ENCODE measurements around the gene TWIST1.

The TWIST1 gene

GRCh38 chr7:19091550-19092200 lies 25.8 kb downstream of the TWIST1 start:
- no peak for TF ChIP-seq CTCF (IDR thresholded peaks at IDR 0.05; ENCODE audit: low read depth, low read length)
- no peak for DNase-seq (ENCODE audit: extremely low read depth, low read depth)

GRCh38 chr7:19090526-19090925 lies 26.9 kb downstream of the TWIST1 start:
- no peak for TF ChIP-seq CTCF (IDR thresholded peaks at IDR 0.05; ENCODE audit: low read depth, low read length)
- DNase-seq (ENCODE audit: extremely low read depth, low read depth), result no peak

- no peak for TF ChIP-seq CTCF (IDR thresholded peaks at IDR 0.05; ENCODE audit: low read depth, low read length)
- DNase-seq (ENCODE audit: extremely low read depth, low read depth), result no peak
These were observed 27.6 kb downstream of the TWIST1 start for GRCh38 chr7:19089797-19090196.

- TF ChIP-seq CTCF (IDR thresholded peaks at IDR 0.05; ENCODE audit: low read depth, low read length), result no peak
These were observed 28.1 kb downstream of the TWIST1 start for GRCh38 chr7:19089378-19089777.

GRCh38 chr7:19080093-19080492 lies 37.3 kb downstream of the TWIST1 start:
- TF ChIP-seq CTCF (IDR thresholded peaks at IDR 0.05; ENCODE audit: low read depth, low read length), result no peak
- DNase-seq (ENCODE audit: extremely low read depth, low read depth), result no peak

More at GRCh38 chr7:19089378-19089777, 28.1 kb downstream of the TWIST1 start:
- no peak for DNase-seq (ENCODE audit: extremely low read depth, low read depth)

- no peak for TF ChIP-seq CTCF (IDR thresholded peaks at IDR 0.05; ENCODE audit: low read depth, low read length)
- DNase-seq (ENCODE audit: extremely low read depth, low read depth), result peak; percentile 59
These were observed 38.4 kb downstream of the TWIST1 start for GRCh38 chr7:19079066-19079465.

GRCh38 chr7:19069842-19070241 lies 47.6 kb downstream of the TWIST1 start:
- TF ChIP-seq CTCF (IDR thresholded peaks at IDR 0.05; ENCODE audit: low read depth, low read length), result no peak
- no peak for DNase-seq (ENCODE audit: extremely low read depth, low read depth)

All from AG09319 (cell line).